Activated naive CD4-positive, alpha-beta T cell (primary cell): Measurements from ENCODE around the gene SPRY4.
"Not testable (repeated sequence)": the region's sequence is repeated elsewhere in the genome, so short reads cannot be mapped to it uniquely, and the experiment has no call there.

Experiments used
- DNase-seq, 4 experiments: peaks; one replicate each; lab custom pipeline; 2025; lab: John Stamatoyannopoulos, UW

Gene SPRY4, protein sequence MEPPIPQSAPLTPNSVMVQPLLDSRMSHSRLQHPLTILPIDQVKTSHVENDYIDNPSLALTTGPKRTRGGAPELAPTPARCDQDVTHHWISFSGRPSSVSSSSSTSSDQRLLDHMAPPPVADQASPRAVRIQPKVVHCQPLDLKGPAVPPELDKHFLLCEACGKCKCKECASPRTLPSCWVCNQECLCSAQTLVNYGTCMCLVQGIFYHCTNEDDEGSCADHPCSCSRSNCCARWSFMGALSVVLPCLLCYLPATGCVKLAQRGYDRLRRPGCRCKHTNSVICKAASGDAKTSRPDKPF

DNA sequence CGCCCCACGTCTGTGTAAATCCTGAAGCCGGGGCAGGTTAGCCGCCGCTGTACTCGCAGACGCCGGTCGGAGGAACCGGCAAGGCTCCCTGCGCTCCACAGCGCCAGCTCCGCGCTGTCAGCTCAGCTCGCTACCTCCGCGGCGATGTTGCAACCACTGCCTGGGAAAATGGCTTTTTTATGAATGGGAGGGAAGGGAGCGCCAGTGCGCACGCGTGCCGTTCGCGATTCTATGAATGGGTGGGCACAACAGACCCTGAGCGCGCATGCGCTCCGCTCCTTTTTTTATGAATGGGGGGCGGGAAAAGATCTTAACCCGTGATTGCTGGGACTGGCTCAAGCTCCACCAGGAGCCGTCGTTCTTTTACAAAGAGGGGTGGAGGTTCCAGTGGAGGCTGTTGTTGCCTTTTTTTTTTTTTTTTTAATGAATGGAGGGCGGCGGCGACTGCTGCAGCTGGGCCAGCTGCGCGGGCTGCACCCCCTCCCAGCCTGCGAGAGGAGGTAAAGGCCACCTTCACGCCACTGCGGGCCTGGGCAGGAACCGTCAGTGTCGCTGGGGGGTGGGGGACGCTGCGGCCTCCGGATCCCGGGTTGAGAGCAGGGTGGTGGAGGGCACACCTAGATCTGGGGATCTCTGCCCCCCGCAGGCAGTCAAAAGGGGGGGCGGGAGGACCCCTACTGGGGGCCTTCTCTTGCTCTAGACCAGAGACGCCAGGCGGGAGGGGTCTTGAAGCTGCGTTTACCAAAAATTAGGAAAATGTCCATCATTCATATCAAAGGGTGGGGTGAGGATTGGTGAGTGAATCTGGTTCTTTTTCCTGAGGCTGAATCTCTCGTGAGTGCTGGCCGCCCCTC, at the start of gene SPRY4:
TSS of gene SPRY4 (minus strand) at position 151 of the 854 bp plus-strand sequence. CDS start 9,913 bp downstream, outside the sequence.
- peak; percentile 57 to 68 (median 61) for DNase-seq

DNA sequence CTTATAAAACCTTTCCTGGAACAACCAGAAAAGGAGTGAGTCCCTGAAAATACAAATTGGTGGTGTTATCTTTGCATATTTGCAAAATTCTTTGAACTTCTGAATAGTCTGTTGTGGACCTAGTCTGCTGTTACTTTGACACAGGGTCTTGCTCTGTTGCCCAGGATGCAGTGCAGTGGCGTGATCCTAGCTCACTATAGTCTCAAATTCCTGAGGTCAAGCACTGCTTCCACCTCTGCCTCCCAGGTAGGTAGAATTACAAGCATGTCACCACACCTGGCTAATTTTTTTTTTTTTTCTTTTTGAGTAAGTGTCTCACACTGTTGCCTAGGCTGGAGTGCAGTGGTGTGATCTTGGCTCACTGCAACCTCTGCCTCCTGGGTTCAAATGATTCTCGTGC, 43.7 kb upstream of the SPRY4 start:
- DNase-seq, result no peak

DNA sequence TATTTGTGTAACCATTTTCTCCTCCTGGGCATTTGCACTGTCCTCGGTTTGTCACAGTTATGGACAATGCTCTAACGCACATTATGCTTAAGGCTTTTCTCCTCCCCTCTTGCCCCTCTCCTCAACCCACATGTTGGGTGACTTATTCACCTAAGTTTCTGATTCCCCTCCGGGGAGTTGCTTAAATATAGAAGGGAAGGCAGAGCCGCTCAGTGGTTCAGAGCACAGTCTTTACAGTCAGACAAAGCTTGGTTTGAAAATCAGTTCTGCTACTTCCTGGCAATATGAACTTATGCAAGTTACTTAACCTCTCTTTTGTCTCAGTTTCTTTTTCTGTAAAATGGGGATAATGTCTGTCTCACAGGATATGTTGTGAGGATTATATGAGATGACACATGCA, 41.2 kb upstream of the SPRY4 start:
- DNase-seq, result no peak

DNA sequence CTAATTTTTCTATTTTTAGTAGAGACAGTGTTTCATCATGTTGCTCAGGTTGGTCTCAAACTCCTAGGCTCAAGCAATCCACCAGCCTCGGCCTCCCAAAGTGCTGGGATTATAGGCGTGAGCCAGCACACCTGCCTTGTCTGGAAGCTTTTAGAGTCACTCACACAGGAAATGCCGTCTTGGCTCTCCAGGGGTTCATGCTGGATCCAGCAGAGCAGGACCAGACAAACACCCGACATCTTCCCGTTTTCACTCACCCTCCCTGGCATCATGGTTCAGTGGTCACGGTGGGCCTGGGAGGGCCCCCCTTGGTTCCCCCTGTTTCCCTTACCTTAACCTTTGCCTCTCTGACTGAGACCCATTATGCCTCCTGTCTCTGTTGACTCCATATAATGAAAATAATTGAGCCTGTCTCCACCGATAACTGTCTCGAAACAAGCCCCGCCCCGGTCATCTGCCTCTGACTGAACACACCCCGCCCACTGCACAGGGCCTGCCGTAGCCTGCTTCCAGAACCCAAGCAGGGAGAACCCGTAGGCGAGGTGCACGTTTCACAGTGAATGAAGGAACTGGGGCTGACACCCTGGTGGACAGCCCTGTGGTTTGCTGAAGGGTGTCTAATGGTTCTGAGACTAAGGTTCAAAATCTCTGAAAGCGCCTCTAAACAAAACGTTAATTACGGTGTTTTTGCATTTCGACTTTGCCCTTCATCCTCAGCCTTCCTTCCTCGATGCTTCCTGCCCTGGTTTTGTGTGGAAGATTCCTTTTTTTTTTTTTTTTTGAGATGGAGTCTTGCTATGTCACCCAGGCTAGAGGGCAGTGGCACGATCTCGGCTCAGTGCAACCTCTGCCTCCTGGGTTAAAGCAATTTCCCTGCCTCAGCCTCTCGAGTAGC, 39.7 kb upstream of the SPRY4 start:
- no peak for DNase-seq

DNA sequence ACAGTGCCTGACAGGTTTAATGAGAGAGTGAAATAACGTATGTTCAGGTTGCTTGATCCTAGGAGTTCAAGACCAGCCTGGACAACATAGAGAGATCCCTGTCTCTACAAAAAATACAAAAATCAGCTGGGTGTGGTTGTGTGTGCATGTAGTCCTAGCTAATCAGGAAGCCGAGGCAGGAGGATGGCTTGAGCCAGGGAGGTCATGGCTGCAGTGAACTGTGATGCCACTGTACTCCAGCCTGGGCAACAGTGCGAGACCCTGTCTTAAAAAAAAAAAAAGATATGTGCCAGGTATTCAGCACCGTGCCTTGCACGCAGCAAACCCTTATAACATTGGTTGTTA, 38.8 kb upstream of the SPRY4 start:
- DNase-seq, result no peak

DNA sequence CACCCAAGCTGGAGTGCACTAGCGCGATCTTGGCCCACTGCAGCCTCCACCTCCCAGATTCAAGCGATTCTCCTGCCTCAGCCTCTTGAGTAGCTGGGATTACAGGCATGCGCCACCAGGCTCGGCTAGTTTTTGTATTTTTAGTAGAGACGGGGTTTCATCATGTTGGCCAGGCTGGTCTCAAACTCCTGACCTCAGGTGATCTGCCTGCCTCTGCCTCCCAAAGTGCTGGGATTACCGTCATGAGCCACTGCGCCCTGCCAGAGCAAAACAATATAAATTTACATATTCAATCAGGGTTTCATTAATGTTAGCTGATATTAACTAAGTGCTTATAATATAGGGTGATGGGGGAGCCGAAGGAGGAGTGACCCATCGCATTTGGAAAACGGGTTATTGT, 37.4 kb upstream of the SPRY4 start:
- DNase-seq, result not testable (repeated sequence)

DNA sequence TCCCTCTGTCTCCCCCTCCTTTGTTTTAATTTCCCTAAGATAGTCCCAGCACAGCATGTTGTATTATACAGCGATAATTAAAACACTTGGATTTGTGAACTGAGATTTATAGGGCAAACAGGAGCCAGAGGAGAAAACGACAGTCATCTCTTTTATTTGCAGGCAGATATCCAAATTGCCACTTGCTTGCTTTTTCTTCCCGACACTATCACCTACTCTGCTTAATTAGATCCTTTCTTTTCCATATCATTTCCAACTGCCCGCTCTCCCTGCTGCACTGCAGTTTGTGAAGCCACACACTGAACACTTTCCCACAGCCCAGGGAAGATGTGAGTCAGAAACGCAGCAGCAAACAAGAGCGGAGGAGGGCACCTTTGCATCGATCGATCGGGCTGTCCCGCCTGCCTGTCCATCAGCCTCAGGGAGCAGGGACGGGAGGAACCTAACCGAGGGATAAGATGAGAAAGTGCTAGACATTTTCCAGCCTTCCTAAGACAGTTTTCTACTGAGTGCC, 35.8 kb upstream of the SPRY4 start:
- DNase-seq, result no peak

DNA sequence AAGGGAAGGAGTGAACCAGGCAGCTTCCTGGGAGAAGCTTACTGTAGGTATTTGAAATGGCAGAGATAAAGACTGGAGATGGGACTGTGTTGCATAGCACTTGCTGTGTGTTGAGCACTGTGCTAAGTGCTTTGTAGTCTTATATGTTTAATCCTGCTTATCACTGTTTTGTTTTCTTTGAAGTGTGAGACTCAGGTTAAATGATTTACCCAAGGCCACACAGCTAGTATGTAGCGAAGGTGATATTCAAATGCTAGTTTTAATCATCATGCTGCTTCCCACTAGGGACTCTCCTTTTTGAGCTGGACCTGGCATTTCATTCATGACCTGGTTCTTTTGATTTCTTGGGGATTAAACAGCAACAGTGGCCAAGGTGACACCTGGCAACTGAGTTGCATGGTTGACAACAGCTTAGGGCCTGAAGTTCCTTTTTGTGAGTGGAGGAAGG, 35.3 kb upstream of the SPRY4 start:
- DNase-seq, result no peak

DNA sequence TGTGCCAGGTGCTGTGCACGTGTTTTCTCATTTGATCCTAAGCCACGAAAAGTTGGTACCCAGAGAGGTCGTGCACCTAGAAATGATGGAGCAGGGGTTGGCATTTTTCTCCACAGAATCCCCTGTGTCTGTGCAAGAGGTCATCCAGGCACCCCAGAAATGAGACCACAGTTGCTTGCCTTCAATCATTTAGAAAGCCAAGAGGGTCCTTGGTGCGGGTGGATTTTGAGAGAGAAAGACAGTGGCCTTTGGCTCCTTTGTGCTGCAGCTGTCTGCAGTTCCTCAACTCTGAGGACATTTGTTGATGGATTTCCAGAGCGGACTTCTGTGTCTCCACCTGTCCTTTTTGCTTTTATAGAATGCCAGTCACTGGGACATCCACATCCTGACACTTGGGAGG, 33.8 kb upstream of the SPRY4 start:
- DNase-seq, result no peak

DNA sequence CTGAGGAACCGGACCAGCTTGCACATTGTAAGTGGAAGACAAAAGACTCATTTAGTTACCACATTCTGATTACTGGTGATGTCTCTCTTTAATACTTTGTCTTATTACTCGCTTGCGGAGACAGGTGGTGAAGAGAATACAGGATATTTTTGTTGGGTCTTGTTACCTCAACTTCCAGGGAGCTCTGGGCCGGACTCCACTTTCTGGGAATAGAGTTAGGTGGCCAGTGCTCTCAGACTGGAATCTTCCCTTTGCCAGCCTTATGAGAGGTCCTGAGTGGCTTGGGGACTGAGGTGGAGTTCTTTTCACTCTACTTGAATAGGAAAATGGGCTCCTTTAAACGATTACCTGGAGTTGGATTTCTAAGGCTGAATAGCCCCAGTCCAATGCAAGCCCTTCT, 33.3 kb upstream of the SPRY4 start:
- no peak for DNase-seq

DNA sequence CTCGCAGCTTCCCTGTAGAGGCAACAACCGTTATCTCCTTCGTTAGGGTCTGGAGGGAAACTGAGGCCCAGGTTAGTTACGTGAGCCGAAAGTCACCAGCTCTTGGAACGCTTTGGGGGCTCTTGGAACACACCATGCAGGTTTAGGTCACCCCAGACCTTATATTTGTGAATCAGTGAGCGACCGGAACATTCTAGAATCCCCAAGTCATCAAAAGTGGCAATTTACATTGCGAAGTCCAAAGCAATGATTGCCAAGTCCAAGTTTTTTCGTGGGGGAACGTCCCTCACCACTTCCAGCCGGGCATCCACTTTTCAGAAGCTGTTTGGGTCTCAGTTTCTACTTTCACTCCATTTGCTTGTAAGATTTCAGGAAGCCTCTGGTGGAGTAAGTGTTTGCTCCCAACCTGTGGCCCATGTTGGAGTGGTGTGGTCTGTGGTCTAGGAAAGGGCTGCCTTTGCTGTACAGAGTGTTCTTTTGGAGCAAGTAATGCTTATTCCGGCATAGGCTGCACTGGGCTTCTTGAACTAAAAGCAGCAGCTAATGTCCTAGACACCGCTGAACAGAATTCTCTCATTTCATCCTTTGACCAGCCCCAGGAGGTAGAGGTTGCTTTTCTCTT, 32.8 kb upstream of the SPRY4 start:
- no peak for DNase-seq

DNA sequence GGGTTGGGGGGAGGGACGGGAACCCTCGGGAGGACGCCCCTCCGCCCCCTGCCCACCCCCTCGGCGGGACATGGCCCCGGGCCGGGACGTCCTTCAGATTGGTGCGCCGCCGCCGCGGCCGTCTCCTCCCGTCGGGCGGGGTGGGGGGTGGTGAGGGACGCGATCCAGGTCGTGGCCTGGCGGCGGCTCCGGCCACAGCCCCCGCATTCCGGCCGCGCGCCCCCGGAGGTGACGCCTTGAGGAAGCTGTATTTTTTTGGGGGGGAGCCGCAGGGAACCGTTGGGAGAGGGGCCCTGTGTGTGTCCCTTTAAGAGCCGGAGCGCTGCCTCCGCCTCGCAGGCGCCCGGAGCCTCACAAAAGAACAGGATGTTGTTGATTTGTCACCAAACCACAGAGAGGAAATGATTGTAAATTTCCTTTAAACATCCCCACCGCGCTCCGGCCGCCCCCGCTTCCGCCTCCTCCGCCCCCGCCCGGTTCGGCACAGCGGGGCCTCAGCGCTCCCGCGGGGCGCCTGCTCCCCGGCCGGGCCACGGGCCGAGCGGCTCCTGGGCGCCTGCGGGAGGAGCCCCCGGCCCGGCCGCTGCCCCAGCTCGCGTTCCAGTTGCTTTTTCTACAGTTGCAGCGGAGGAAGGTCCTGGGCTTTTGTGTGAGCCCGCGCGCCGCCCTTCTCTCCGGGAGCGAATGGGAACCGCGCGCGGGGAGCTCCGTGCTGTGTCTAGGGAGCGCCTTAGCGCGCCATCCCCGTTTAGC, 32.1 kb upstream of the SPRY4 start:
- DNase-seq, result peak; percentile 72 to 78 (median 74)

DNA sequence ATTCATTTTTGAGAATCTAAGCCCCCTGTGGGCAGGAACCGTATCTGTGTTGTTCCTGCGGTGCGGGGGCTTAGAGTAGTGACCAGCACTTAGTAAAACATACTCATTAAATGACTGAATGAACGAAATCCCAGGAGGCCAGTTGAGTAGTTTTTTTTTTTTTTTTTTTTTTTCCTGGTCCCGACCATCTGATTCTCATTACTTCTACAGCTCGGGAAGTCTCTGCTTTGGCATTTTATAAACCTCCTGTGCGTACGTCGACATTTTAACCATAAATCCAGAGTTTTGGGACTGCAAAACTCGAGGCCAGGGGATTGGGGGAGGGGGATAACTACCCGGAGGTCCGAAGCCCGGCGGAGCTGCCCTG, 31.5 kb upstream of the SPRY4 start:
- DNase-seq, result no peak

DNA sequence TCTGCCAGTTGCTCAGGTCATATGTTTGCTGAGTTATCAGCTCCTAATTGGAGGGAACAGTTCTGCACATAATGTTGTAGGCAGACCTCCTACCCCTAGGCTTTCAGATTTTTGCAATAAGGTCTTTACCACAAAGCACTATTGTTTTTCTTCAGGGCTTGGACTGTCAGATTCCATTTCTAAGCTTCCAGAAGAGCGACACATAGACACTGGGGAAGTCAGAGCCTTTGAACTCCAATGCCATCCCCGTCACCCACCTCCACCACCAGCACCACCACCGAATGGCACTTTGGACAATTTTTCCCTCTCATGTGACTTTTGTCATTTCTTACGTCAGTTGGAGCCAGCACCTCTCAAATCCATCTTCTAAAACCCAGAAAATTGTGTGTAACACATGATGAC, 28.3 kb upstream of the SPRY4 start:
- DNase-seq, result no peak

DNA sequence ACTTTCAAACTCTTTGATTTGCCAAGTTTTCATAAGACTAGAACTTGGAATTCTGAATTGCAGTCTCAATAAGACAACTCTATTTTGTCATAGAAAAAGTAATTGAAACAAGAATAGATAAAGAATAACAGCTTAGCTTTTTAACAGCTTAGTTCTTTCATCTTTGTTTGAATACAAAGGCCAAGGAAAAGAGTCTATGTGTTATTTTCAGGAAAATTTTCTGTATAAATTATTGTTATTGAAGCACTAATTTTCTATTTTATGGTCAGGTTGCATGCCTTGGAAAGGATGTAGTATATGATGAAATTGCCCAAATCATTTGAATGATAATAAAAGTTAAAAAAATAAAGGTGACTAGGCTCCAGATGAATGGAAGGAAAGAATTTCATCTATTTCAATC, 25.2 kb upstream of the SPRY4 start:
- DNase-seq, result no peak

DNA sequence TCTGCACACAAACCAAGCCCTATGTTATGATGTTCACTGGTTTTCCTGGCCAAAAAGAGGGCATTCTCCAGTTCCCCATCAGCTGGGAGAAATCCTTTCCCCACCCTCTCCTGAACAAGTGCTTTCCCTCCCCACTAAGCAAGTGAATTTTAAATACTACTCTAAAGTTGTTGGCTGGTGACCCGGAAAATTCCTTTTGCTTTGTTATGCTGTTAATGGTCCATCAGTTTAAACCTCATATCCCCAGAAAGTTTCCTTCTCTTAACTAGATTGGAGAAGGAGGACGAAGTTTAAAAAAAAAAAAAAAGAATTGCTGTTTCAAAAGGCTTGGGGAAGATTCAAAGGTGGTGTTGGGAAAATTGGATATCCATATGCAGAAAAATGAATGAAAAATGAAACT, 21.9 kb upstream of the SPRY4 start:
- DNase-seq, result no peak

DNA sequence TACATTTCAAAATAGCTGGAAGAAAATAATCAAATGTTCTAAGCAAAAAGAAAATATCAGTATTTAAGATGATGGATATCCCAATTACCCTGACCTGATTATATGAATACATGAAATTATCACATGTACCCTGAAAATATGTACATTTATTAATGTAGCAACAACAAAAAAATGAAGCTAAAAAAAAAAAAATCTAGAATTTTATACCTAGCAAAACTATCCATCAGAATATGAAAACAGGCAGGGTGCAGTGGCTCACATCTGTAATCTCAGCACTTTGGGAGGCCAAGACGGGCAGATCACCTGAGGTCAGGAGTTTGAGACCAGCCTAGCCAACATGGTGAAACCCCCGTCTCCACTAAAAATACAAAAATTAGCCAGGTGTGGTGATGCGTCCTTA, 20.1 kb upstream of the SPRY4 start:
- DNase-seq, result not testable (repeated sequence)

DNA sequence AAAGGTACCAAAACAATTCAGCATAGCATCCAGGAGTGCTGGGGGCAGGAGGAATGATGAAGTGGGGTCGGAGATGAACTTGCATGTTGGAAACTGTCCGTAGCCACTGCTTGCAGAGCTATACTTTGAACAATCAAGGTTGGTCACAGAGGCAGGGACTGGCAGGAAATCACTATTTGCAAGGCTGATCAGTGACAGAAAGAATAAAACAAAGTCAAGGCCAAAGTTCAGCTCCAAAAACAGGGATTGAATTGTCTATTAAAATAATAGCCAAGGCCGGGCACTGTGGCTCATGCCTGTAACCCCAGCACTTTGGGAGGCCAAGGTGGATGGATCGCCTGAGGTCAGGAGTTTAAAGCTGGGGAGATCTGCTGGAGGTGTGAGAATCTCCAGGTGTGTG, 18.7 kb upstream of the SPRY4 start:
- no peak for DNase-seq

DNA sequence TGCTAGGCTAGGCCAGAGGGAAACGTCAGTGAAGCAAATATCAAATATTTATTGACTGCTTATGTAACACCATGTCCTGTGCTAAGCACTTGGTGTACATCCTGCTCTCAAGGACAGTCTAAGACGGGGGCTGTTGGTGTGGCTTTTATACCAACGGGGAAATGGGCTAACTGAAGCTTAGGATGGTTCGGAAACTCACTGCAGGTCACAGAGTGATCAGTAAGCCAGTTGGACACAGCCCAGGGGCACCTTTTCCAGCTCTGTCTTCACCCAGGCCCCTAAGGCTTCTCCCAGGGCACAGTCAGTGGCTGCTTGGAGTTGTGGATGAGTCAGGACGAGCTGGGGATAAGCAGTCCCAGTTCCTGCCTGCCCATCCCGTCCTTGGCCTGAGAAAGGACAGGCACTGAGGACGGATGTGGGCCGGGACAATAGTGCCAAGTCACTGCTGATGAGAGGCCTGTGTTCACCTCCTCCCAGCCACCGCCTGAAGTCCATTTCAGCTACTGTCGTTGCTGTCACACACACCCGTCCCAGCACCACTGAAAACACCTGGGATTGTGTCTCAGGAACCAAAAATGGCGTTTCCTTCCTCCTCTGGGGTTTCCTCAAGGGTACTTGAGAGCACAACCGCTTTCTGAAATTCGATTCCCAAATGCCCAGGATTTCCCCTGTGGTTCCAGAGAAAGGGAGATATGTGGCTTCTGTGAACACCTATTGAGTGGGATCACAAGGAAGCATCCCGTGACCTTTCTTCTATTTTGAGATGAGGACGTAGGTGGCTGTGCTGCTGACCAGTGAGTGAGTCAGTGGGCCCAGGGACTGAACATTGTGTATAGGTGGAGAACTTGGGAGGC, 17.5 kb upstream of the SPRY4 start:
- DNase-seq, result no peak

DNA sequence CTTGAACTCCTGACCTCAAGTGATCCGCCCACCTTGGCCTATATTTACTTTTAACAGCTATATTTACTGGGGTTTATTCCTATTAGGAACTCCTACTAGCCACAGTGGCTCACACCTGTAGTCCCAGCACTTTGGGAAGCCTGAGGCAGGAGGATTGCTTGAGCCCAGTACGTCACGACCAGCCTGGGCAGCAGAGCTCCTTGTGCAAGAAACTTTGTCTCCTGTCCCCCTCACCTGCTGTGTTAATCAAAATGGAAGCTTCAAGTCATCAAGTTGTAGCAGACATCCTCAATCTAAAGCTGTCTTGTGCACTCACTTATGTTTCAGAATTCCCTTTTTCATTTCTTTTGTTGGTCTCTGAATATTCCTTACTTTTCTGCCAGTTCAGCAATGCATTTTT, 15.0 kb upstream of the SPRY4 start:
- DNase-seq, result no peak
